Liver (tissue), 9 donors: ENCODE results near the gene SLA2. TPM values are rescaled to one million over a fixed set of nuclear protein-coding genes. Genes with fewer than 3 reads are reported as not detected.
A peak's percentile ranks its signal among the peaks of the same experiment; 100 is the strongest.

Experiments used
- DNase-seq: peaks from one replicate; pipeline ENCODE4 v3.0.0-alpha.2; 2017; ENCODE audit warnings: low spot score
- H3K27ac ChIP-seq, 2 donors: one replicate each; pipeline ENCODE4 v1.7.0; 2013; ENCODE audit warnings: inconsistent platforms in 2 of 2, low read length in 2 of 2, control low read depth in 1 of 2, low read depth in 1 of 2, mild to moderate bottlenecking in 1 of 2
- H3K27me3 ChIP-seq, 4 donors: one replicate each; pipeline versions ENCODE4 v1.6.1 to v1.7.0; 2013; ENCODE audit warnings: low read length in 3 of 4, inconsistent platforms in 1 of 4, mild to moderate bottlenecking in 1 of 4, moderate library complexity in 1 of 4; ENCODE audit not compliant: control insufficient read depth in 4 of 4, insufficient read depth in 4 of 4
- H3K36me3 ChIP-seq, 4 donors: one replicate each; pipeline versions ENCODE4 v1.6.1 to v1.7.0; 2013; ENCODE audit warnings: low read length in 3 of 4, mild to moderate bottlenecking in 3 of 4, low read depth in 1 of 4, moderate library complexity in 1 of 4; ENCODE audit not compliant: control insufficient read depth in 4 of 4, insufficient read depth in 3 of 4
- H3K4me1 ChIP-seq, 4 donors: one replicate each; pipeline versions ENCODE4 v1.6.1 to v1.7.0; 2013; ENCODE audit warnings: low read length in 3 of 4, mild to moderate bottlenecking in 3 of 4, moderate library complexity in 1 of 4; ENCODE audit not compliant: control insufficient read depth in 4 of 4, insufficient read depth in 4 of 4
- H3K4me3 ChIP-seq, 3 donors: one replicate each; pipeline versions ENCODE4 v1.6.1 to v1.7.0; 2013; ENCODE audit warnings: low read length in 3 of 3, control low read depth in 1 of 3, low read depth in 1 of 3, mild to moderate bottlenecking in 1 of 3
- H3K9ac ChIP-seq, 2 donors: one replicate each; pipeline ENCODE4 v1.7.0; 2013; ENCODE audit warnings: low read length in 2 of 2, mild to moderate bottlenecking in 2 of 2, moderate library complexity in 2 of 2, control low read depth in 1 of 2, low read depth in 1 of 2
- H3K9me3 ChIP-seq, 4 donors: one replicate each; pipeline versions ENCODE4 v1.6.1 to v1.7.0; 2013; ENCODE audit warnings: low read length in 3 of 4; ENCODE audit not compliant: control insufficient read depth in 4 of 4
- EGR1 ChIP-seq, 2 donors: IDR thresholded peaks; 2 replicates each; pipeline ENCODE4 v1.6.1; 2016 to 2018; ENCODE audit warnings: antibody characterized with exemption in 2 of 2, low read depth in 2 of 2
- FOXA1 ChIP-seq: IDR thresholded peaks from 2 replicates; pipeline ENCODE4 v1.6.1; 2016; ENCODE audit warnings: antibody characterized with exemption
- FOXA2 ChIP-seq: IDR thresholded peaks from 2 replicates; pipeline ENCODE4 v1.6.1; 2016; ENCODE audit warnings: antibody characterized with exemption
- GABPA ChIP-seq, 2 donors: IDR thresholded peaks in 1 of 2; conservative IDR thresholded peaks in 1 of 2; 2 replicates each; pipeline ENCODE4 v1.6.1; 2016; ENCODE audit warnings: antibody characterized with exemption in 2 of 2, mild to moderate bottlenecking in 1 of 2, moderate library complexity in 1 of 2
- HNF4A ChIP-seq, 2 donors: conservative IDR thresholded peaks; 2 replicates each; pipeline ENCODE4 v1.6.1; 2016; ENCODE audit warnings: antibody characterized with exemption in 2 of 2, mild to moderate bottlenecking in 2 of 2
- HNF4G ChIP-seq: IDR thresholded peaks from 2 replicates; pipeline ENCODE4 v1.6.1; 2016; ENCODE audit warnings: antibody characterized with exemption
- JUND ChIP-seq, 2 donors: IDR thresholded peaks; 2 replicates each; pipeline ENCODE4 v1.6.1; 2016; ENCODE audit warnings: antibody characterized with exemption in 2 of 2
- NR2F2 ChIP-seq: IDR thresholded peaks from 2 replicates; pipeline ENCODE4 v1.6.1; 2016; ENCODE audit warnings: antibody characterized with exemption
- RAD21 ChIP-seq, 2 donors: IDR thresholded peaks; 2 replicates each; pipeline ENCODE4 v1.6.1; 2016; ENCODE audit warnings: antibody characterized with exemption in 2 of 2, mild to moderate bottlenecking in 2 of 2
- SP1 ChIP-seq: IDR thresholded peaks from 2 replicates; pipeline ENCODE4 v1.6.1; 2018; ENCODE audit warnings: antibody characterized with exemption, mild to moderate bottlenecking
- YY1 ChIP-seq: IDR thresholded peaks from 2 replicates; pipeline ENCODE4 v1.6.1; 2016; ENCODE audit warnings: antibody characterized with exemption, mild to moderate bottlenecking
- WGBS: extraction: QIAGEN DNeasy Blood & Tissue Kit; methylation state at CpG from one replicate; pipeline ENCODE4 v1.1.7; 2013; 5-methylcytosine and 5-hydroxymethylcytosine counted together
- polyA plus RNA-seq, 2 donors: library from polyadenylated mRNA; stranded (reverse) in 1 of 2; unstranded in 1 of 2; fragments of 200-250 nt in 1 of 2; fragments of >200 nt in 1 of 2; fragmentation: Nextera tagmentation in 1 of 2; extraction: Ambion mirVana in 1 of 2; gene quantifications; one replicate each; pipeline versions ENCODE4 v1.2.1 to v1.2.3, GENCODE V29; 2013 to 2015
- total RNA-seq, 2 donors: library from RNA; depleted of rRNA; stranded (reverse); fragments of >200 nt; gene quantifications; one replicate each; pipeline ENCODE4 v1.2.3, GENCODE V29; 2014
- TF ChIP-seq, protein P1 (sequence below): fragments of 150-350 bp; IDR thresholded peaks from 2 replicates; pipeline ENCODE4 v1.5.1; 2017; ENCODE audit warnings: improper control_type of control experiment, low read depth, low read length; ENCODE audit not compliant: missing input control
- TF ChIP-seq, protein P2 (sequence below): IDR thresholded peaks from 2 replicates; pipeline ENCODE4 v1.6.1; 2016; ENCODE audit warnings: antibody characterized with exemption
- TF ChIP-seq, protein P3 (sequence below): IDR thresholded peaks from 2 replicates; pipeline ENCODE4 v1.6.1; 2016; ENCODE audit warnings: antibody characterized with exemption
- TF ChIP-seq, protein P4 (sequence below): IDR thresholded peaks from 2 replicates; pipeline ENCODE4 v1.6.1; 2016; ENCODE audit warnings: antibody characterized with exemption
- donor health status: healthy.
- donor health status: healthy.
- donor health status: healthy.
- donor health status: healthy.
- donor health status: healthy.

SLA2 gene
- total and polyA plus RNA-seq, 4 donors, result 0.18 to 1.6 (median 0.41) TPM

DNA sequence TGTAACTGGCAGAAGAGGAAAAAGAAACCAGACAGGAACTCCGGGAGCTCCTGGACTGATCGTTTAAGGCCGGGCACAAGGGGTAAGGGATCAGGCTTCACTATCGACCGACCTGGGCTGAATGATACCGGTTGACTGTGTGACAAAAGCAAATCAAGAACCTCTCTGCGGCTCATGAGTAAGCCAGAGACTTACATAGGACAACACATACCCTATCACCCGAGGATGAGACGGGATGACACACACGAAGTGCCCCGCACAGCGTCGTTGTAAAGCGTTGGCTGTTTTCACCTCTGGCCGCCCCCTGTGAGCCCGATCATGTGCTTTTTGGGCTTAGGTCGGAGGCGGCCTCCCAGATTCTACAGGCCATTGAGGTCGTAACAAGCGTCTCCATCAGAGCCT lies 73.3 kb downstream of the SLA2 start (continued):
- no peak for TF ChIP-seq NR2F2
- TF ChIP-seq FOXA2, result no peak
- TF ChIP-seq FOXA1, result no peak
- TF ChIP-seq SP1, result peak; percentile 9
- no peak for TF ChIP-seq RAD21 (IDR thresholded peaks at IDR 0.05)

DNA sequence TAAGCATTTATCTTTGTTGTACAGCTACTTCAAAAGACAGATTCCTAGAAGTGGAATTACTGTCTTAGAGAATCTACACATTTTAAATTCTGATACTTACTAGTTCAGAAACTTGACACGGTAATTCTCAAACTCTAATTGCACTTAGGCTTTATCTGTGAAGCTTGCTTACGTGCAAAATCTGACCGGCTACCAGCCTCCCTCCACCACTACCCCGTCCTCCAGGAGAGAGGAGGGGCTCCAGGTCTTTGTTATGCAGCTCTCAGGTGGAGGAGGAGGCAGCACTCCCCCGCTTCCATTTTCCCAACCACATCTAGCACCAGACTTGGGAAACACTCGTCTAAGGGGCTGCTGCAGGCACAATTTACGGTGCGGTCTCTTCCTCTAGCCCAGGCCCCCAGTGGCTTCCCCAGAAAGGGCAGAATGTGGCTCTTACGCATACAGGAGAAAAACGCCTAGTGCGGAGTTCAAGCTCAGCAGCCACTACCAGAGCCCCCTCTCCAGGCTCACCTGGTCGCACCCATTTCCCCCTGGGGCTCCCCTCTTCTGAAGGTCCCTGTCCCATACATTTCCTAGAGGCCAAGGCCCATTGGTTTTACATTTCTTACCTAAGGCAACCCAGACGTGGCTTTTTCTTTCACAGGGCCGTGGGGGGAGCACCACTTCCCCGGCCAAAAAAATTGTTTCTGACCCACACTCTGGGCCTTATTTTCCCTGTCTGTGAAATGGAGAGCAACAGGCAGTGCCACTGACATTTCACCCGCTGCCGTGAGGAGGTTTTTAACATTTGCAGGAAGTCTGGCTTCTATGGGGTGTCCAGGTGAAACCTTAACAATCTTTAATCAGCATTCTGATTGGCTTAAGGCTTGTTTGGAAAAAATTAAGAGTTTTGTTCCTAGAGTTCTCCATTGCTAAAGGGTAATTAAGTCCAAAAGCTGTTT lies 74.2 kb downstream of the SLA2 start:
- 83% methylated on average over 17 of the region's 17 CpGs for WGBS
- no peak for TF ChIP-seq NR2F2
- no peak for TF ChIP-seq JUND (IDR thresholded peaks at IDR 0.05)
- no peak for TF ChIP-seq HNF4G
- TF ChIP-seq EGR1 (IDR thresholded peaks at IDR 0.05; ENCODE audit: low read depth in 2 of 2), result no peak
- TF ChIP-seq, protein P1, sequence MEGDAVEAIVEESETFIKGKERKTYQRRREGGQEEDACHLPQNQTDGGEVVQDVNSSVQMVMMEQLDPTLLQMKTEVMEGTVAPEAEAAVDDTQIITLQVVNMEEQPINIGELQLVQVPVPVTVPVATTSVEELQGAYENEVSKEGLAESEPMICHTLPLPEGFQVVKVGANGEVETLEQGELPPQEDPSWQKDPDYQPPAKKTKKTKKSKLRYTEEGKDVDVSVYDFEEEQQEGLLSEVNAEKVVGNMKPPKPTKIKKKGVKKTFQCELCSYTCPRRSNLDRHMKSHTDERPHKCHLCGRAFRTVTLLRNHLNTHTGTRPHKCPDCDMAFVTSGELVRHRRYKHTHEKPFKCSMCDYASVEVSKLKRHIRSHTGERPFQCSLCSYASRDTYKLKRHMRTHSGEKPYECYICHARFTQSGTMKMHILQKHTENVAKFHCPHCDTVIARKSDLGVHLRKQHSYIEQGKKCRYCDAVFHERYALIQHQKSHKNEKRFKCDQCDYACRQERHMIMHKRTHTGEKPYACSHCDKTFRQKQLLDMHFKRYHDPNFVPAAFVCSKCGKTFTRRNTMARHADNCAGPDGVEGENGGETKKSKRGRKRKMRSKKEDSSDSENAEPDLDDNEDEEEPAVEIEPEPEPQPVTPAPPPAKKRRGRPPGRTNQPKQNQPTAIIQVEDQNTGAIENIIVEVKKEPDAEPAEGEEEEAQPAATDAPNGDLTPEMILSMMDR, result no peak
- TF ChIP-seq, protein P2, sequence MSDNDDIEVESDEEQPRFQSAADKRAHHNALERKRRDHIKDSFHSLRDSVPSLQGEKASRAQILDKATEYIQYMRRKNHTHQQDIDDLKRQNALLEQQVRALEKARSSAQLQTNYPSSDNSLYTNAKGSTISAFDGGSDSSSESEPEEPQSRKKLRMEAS, result no peak
- no peak for TF ChIP-seq GABPA (IDR thresholded peaks at IDR 0.05 in 1 of 2, conservative IDR thresholded peaks at IDR 0.05 in 1 of 2)
- no peak for TF ChIP-seq FOXA2
- Histone ChIP-seq H3K27me3 (no peaks in the 10 kb centered on the region), H3K9me3 (no peaks in the 10 kb centered on the region), H3K4me3 (no peak overlapping the region), H3K27ac (peak overlapping the region; percentile 89 to 98), H3K36me3 (no peaks in the 10 kb centered on the region), H3K9ac (peak overlapping the region in 1 of 2 donors; percentile 65), H3K4me1 (peaks cover 6 to 24% (median 14%) of the 10 kb centered on the region in 4 donors)
- DNase-seq, result peak; percentile 37

DNA sequence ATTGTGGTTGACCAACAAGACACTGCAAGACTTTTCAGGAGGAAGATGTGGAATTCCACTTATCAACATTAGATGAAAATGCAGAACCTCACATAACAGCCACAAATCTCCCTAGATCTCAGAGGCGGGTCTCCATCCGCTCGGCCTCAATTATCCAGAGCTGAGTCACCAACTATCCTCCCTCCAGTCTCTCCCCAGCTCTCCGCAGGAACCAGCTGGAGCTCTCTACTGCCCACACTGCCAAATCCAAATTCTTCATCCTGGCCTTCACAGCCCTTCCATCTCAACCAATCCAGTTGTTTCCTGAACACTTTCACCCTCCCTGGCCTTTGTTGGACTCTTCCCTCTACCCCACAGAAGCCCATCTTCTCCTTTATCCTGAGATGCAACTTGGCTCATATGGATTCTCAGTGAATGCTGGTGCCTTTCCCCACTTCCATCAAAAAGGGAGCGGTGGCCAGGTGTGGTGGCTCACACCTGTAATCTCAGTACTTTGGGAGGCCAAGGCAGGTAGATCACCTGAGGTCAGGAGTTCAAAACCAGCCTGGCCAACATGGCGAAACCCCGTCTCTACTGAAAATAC lies 76.1 kb downstream of the SLA2 start:
- no peak overlapping the region for H3K4me3 ChIP-seq
- no peak overlapping the region for H3K9ac ChIP-seq
- no peak overlapping the region for H3K27ac ChIP-seq
- H3K27me3 ChIP-seq, result no peaks in the 10 kb centered on the region
- WGBS, result 89% methylated on average over 7 of the region's 7 CpGs
- H3K36me3 ChIP-seq, result no peaks in the 10 kb centered on the region
- DNase-seq, result no peak
- peaks cover 0 to 14% (median 5%) of the 10 kb centered on the region in 4 donors for H3K4me1 ChIP-seq
- TF ChIP-seq RAD21 (IDR thresholded peaks at IDR 0.05), result no peak
- no peak for TF ChIP-seq JUND (IDR thresholded peaks at IDR 0.05)
- no peak for TF ChIP-seq SP1
- TF ChIP-seq, protein P3, sequence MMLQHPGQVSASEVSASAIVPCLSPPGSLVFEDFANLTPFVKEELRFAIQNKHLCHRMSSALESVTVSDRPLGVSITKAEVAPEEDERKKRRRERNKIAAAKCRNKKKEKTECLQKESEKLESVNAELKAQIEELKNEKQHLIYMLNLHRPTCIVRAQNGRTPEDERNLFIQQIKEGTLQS, result no peak
- TF ChIP-seq FOXA2, result no peak
- TF ChIP-seq, protein P4, sequence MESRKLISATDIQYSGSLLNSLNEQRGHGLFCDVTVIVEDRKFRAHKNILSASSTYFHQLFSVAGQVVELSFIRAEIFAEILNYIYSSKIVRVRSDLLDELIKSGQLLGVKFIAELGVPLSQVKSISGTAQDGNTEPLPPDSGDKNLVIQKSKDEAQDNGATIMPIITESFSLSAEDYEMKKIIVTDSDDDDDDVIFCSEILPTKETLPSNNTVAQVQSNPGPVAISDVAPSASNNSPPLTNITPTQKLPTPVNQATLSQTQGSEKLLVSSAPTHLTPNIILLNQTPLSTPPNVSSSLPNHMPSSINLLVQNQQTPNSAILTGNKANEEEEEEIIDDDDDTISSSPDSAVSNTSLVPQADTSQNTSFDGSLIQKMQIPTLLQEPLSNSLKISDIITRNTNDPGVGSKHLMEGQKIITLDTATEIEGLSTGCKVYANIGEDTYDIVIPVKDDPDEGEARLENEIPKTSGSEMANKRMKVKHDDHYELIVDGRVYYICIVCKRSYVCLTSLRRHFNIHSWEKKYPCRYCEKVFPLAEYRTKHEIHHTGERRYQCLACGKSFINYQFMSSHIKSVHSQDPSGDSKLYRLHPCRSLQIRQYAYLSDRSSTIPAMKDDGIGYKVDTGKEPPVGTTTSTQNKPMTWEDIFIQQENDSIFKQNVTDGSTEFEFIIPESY, result no peak
- no peak for TF ChIP-seq HNF4A (conservative IDR thresholded peaks at IDR 0.05)
- TF ChIP-seq YY1, result no peak
- no peak for TF ChIP-seq HNF4G
- no peaks in the 10 kb centered on the region for H3K9me3 ChIP-seq
